Hematopoietic multipotent progenitor cell treated with erythropoietin and hydrocortisone succinate and interleukin-3 and kit ligand, for 8 days (in vitro differentiated cells): Measurements from ENCODE around the gene CHTF18.

Experiments
- DNase-seq: peaks from one replicate; pipeline ENCODE4 v3.0.0-alpha.2; 2015

The CHTF18 gene

DNA sequence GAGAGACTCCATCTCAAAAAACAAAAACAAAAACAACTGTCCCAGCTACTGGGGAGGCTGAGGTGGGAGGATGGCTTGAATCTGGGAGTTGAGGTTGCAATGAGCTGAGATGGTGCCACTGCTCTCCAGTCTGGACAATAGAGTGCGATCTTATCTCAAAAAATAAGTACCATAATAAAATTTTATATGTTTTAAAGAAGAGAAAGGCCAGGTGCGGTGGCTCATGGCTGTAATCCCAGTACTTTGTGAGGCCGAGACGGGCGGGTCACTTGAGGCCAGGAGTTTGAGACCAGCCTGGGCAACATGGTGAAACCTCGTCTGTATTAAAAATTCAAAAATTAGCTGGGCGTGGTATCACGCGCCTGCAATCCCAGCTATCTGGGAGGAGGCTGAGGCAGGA, 11.6 kb upstream of the CHTF18 start:
- DNase-seq, result no peak

DNA sequence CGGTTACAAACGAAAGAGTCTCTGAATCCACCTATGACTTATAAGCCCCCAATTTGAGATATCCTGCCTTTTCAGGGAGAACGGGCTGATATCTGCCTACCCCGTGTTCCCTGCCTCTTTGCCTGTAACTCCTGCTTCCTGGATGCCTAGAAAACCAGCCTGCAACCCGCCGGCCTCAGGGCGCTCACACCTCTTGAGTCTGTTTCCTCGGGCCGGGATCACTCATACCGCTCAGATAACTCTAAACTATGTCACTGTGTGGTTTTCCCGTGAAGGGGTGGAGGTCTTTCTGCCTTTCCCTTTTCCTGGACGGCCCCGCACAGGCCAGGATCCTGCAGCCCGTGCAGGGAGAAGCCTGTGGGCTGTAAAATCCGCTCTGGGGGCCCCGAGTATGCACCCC, 10.6 kb upstream of the CHTF18 start:
- DNase-seq, result no peak

DNA sequence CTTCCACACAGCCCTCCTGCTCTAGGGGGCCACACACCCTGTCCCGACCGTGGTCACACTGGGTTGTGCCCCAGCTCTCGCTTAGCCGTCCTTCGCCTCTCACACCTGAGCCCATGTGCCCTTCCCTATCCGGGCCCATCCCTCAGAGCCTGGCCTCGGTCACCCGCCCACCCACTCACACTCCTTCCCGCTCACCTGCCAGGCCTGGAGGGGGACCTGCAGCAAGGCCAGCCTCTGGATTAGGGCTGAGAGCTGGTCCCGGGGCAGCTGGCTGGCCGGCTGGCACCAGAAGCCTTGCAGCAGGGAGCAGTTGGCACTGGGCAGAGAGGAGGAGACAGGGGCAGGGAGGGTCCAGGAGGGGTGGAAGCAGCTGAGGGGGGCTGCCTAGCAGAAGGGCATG, 10.0 kb upstream of the CHTF18 start:
- no peak for DNase-seq

DNA sequence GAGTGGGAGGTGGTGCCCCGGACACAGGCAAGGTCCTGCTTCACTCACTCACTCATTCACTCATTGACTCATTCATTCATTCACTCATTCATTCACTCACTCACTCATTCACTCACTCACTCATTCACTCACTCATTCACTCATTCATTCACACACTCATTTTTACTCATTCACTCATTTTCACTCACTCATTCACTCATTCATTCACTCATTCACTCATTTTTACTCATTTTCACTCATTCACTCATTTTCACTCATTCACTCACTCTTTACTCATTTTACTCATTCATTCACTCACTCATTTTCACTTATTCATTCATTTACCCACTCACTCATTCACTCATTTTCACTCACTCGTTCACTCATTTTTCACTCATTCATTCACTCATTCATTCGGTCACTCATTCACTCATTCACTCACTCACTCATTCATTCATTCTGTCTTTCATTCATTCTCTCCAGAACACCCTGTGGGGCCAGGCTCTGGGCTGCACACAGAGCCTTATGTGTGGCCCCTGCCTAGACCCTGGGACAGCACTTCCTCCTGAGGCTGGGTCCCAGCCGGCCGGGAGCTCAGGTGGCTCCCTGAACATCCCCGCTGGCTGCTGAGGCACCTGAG, 9.4 kb upstream of the CHTF18 start:
- no peak for DNase-seq

DNA sequence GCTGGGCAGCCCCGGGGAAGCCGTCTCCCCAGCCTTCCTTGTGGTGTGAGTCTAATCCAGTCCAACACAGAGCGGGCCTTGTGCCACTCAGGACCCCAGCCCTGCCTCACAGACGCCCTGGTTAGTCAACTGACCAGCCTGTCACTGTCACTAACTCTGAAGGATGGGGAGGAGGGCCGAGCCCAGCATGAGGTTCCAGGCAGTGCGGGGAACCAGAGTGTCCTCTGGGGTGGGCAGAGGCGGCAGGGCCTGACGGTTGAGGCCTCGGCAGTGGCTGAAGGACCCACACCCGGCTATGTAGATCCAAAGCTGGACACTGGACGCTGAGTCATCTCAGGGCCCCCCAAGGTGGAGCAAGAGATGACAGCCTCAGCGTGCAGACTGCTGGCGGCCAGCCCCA, 8.9 kb upstream of the CHTF18 start:
- no peak for DNase-seq

DNA sequence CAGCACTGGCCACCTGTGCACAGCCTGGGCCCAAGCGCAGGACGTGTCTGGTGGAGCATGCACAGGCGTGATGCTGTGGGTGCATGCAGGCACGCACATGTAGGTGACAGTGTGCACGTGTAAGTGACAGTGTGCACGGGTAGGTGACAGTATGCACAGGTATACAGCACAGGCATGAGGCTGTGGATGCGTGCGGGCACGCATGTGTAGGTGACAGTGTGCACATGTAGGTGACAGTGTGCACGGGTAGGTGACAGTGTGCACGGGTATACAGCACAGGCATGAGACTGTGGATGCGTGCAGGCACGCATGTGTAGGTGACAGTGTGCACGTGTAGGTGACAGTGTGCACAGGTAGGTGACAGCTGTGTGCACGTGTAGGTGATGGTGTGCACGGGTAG, 8.1 kb upstream of the CHTF18 start:
- DNase-seq, result no peak

DNA sequence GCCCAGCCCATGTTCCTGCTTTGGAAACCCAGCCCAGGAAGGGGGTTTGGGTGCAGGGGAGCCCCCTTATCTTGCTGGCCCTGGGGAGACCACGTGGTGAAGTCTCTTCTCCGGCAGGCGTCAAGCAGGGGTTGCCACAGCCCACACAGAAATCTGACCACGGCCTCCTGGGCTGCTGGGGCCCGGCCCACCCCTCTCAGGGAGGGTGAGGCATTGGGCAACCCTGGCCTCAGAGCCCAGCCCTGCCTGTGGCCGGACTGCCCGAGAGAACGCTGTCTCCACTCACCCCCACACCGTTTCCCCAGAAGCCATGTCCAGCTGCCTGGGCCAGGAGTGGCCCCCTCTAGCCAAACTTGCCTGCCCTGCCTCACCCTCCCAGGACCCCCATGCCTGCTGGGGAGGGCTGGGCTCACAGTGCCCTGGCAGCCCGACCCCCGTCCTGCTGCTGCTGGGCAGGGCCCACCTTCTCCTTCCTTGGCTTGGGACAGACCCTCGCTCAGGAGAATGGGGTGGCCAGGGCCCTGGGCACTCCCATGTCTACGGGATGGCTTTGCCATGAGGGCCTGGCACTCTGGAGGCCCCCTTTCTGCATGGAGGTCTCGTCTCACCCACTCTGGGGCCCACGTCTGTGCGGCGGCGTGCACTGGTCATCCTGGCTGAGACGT, 6.9 kb upstream of the CHTF18 start:
- DNase-seq, result no peak

DNA sequence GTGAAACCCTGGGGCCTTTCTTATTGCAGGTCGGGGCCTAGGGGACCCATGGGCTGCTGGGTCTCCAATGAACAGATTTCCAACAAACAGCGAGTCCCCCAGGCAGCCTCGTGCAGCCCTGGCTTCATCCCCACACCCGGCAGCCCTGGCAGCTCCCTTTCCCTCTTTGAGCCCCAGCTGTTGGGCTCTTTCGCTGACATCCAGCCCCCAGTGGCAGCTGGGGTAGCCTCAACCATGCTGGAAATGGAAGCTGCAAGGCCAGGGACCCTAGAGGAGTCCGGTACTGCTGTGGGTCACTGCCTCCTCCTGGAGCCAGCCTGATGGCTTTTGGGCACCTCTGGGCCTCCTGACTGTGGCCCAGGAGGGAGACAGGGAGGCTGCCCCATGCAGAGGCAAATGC, 6.2 kb upstream of the CHTF18 start:
- no peak for DNase-seq

DNA sequence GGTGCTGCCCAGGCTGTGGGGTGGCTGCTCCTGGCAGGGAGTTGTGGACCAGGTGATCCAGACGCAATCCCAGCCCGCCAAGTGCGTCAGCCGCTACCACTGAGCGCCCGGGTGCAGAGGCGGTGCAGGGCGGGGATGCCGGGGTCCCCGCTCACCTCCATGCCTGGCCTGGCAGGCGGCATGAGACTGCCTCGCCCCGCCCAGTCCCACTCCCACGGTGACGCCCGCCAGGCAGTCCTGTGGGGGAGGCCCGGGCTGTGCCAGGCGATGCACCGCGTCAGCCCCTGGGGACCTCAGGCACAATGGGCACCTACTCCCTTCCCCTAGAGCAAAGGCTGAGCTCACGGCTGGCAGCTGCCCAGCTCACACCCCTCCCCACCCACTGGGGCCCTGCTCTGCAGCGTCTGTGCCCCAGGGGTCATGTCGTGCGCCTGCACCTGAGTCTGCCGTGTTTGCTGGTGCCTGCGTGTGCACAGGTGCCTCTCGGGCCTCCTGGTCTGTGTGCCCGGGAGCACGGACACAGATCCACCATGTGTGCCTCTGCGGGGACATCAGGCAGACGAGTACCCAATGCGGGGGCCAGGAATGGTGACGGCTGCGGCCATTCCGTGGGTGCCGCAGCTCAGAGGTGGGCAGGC, 5.5 kb upstream of the CHTF18 start:
- DNase-seq, result no peak

DNA sequence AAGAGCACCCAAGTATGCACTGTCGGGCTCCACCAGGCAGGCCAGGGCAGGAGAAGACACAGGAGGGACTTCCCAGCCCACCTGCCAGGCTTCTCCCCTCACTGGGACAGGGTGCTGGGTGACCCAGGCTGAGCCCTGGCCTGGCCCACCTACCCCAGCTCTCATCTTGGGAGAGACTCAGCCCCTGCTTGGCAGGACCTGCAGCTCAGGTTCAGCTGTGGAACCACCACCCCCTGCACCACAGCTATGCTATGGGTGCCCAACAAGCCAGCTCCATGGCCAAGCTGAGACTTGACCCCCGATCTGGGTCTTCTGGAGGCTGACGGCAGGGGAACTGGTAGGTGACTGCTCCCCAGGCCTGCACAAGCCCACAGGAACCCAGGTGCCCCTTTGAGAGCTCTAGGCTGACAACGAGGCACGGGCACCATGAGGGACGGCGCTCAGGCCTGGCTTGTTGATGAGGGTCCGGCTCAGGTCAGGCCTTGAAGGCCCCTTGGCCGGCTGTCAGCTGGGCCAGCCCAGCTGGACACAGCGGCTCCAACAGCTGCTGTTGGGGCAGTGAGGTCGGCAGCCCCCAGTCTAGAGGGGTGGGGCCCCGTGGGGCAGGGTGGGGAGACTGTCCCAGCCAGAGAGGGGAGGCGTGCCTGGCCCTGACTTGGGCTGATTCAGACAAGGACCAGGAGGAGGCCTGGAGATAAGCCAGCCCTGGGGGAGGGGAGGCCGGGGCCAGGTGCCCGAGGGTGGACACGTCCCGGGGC, 4.8 kb upstream of the CHTF18 start:
- peak; percentile 51 for DNase-seq

DNA sequence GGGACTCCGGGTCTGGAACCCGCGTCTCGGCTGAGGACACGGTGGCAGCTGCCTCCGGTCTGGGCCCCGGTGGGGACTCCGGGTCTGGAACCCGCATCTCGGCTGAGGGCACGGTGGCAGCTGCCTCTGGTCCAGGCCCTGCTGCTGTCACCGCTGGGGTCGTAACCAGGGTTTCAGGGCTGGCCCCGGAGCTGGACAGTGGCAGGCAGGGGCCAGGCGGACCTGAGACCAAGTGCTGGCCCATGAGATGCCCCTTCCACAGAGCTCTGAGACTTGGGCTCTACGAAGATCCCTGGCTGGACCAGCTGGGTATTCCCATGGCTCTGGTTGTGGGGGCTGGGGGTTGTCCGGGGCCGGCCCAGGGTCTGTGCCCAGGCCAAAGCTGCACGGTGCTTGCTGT, 4.0 kb upstream of the CHTF18 start:
- DNase-seq, result no peak

DNA sequence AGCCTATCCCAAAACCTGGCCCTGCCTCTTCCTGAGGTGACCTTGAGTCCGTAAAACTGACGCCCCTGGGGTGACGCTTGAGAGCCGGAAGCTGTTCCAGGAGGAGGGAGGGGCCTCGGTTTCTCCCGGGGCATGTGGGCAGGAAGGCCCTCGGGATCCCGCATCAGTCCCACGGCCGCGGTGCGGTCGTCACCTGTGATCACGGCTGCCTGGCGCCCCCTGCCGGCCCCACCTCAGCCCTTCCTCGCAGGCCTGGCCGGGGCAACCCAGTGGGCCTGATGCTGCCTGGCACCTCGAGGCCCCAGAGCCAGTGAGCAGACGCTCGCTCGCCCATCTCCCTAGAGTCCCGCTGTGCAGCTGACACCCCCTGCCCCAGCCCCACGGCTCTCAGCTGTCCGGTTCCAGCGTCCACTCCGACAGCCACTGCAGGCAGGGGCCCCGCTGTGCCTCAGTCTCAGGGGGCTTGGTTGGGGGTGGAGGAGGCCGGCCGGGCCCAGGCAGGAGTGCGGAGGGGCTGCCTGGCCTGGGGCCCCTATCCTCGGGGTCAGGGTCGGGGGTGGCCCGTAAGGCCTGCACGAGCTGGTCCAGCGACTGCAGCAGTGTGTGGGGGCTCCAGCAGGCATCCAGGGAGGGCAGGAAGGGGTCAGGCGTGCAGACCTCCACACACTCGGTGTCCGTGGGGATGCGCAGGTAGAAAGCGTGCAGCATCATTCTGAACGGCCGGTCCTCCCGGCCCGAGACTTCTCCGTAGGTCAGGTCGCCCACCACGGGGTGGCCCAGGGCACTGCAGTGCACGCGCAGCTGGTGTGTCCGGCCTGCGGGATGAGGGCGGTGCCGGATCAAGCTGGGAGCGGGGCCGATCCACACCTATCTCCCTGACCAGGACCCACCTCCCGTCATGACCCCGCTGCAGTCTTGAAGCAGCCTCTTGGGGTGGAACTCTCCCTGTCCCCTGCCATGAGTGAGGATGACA, 2.6 kb upstream of the CHTF18 start:
- DNase-seq, result peak; percentile 56

DNA sequence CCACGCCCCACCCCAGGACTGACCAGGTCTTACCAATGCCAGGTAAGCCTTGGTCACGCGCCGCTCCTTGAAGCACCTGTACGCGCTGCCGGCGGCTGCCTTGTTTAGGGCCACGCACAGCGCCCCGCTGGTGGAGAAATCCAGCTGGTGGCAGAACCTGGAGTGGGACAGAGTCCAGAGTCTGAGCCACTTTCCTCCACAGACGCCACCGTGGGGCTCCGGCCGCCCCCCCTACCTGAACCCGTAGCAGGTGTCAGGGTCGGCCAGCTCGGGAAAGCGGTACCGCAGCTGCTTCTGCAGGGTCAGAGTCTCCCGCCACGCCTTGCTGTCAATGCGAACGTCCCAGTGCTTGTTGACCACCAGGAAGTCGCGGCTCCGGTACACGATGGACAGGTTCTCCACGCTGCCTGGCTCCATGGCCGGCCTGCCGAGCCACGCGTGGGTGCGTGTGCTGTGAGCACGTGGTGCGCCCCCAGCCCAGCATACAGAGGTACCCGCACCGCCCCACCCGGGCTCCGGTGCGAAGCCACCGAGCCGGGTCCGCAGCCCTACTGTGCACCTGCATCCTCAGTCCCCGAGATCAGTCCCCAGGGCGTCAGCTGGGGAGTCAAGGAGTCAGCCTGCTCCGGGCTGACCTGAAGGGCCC, 976 bp upstream of the CHTF18 start:
- no peak for DNase-seq

DNA sequence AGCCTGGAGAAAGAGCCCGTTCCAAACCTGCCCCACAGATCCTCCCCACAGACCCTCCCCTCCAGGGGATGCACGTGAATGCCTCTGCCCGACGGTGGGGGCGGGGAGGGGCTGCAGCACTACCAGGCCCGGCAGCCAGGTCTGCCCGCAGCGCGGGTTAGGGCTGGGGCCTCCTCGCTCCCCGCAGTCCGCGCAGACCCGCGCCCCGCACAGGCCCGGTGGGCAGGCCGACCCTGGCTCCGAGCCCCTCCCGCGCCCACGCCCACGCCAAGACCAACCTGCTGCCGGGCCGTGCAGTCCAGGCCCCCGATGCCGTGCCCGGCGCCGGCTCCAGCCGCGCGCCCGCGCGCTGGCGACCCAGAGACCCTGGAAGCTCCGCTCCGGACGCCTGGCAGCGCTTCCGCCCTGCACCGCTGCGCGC, 432 bp upstream of the CHTF18 start, which contains the start of gene RPUSD1:
Gene RPUSD1 (minus strand): TSS at position 404 of the 421 bp plus-strand sequence. CDS start 644 bp downstream, outside the sequence.
- DNase-seq, result no peak

DNA sequence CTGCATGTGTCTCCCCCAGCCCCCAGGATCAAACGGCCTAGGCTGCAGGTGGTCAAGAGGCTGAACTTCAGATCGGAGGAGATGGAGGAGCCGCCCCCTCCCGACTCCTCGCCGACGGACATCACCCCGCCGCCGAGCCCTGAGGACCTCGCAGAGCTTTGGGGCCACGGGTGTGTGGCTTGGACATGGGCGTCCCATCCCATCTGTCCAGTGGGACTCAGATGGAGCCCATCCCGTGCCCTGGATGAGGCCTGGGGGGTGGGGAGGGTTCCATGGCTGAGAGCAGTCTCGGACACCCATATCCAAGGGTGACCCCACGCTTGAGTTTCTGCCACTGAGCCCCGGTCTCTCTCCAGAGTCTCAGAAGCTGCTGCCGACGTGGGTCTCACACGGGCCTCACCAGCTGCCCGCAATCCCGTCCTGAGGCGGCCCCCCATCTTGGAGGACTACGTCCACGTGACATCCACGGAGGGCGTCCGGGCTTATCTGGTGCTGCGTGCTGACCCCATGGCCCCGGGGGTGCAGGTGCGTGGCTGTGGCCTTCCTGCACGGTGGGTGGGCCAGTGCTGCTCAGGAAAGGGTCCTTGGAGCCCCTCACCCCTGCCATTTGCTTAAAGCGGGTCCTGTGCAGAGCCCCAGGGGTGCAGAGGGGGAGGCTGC, 901 bp downstream of the CHTF18 start:
- no peak for DNase-seq

DNA sequence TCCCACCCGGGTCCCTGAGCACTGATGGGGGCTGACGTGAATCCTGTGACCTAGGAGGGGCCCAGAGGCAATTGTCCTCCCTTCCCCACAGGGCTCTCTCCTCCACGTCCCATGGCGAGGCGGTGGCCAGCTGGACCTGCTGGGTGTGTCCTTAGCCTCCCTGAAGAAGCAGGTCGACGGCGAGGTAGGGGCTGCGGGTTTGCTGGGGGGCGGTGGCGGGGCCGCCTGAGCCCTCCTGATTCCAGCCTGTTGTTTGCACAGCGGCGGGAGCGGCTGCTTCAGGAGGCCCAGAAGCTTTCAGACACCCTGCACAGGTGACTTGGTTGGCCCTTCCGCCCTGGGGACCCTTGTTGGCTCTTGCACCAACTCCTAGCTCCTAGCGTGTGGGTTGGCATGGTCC, 1.7 kb downstream of the CHTF18 start:
- no peak for DNase-seq

DNA sequence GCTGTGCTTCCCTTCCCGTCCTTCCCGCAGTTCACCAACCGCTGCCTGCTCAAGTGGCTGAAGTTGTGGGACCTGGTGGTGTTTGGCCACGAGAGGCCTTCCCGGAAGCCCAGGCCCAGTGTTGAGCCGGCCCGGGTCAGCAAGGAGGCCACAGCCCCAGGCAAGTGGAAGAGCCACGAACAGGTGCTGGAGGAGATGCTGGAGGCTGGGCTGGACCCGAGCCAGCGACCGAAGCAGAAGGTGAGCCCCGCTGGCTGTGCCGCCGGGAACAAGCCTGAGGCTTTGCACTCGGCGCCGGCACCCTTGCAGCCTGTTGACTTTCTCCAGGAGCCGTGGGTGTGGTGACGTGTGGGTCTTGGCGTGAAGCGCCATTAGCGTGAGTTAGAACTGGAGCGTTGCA, 2.7 kb downstream of the CHTF18 start:
- DNase-seq, result no peak

DNA sequence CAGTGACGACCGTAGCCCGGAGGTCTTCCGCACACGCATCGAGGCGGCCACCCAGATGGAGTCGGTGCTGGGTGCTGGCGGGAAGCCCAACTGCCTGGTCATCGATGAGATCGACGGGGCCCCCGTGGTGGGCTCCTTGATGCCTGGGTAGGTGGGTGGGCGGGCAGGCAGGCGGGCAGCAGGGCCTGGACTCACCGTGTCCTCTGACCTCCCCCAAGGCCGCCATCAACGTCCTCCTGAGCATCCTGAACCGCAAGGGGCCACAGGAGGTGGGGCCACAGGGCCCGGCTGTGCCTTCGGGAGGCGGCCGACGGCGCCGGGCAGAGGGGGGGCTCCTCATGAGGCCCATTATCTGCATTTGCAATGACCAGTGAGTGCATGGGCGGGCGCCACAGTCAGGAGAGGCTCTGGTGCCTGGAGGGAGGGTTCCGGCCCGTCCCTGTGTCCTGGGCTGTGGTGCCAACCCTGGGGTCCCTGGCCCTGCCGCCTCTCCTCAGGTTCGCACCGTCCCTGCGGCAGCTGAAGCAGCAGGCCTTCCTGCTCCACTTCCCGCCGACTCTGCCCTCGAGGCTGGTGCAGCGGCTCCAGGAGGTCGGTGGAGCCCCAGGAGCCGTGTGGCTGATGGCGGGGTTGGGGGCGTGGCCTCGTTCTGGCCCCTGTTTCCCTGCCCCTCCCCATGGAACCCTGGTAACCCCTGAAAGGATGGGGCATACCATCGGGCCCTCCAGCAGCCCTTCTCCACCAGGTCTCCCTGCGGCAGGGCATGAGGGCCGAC, 4.0 kb downstream of the CHTF18 start:
- no peak for DNase-seq

DNA sequence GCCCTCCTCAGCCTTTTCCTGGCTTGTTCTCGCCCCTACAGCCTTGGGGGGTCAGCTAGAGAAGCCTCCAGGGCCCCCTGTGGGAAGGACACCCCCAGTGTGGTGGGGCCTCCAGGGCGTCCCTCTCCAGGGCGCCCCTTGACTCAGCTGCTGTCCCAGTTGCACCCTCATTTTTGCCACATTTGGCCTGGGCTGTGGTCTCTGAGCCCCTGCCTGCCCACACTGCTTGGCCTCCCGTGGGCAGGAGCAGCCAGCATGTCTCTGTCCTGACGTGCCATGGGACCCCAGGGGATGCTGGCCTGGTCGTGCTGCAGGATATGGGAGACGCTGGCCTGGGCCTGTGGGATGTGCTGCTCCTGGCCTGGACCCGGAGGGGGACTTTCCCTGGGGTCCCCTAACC, 5.0 kb downstream of the CHTF18 start:
- no peak for DNase-seq

DNA sequence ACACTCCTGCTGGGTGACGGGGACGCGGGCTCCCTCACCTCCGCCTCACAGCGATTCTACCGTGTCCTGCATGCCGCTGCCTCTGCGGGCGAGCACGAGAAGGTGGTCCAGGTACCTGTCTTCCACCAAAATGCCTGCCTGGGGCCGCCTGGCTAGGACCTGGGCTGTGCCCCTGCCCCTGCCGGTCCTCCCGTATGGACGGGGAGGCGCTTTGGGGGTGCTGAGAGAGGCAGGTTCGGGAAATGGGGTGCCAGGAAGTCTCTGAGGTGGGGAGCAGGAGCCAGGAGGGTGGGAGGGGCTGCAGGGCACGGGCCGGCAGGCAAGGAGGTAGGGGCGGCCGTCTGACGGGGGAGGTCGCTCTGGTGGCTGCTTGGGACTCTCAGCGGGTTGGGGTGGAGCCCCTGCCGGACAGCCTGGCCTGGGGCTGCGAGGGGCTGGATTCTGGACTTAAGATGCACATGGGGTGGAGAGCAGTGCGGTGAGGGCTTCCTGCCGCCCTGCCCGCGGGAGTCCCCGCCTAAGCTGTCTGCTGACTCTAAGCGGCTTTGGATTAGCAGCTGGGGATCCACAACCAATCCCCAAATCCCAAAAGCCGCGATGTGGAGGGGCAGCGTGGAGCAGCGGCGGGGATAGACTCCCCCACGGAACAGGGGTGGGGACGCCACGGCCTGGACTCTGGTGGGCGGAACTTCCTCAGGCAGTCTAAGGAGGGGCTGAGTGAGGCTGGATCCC, 5.8 kb downstream of the CHTF18 start:
- no peak for DNase-seq
